ENCODE data around the gene POLA2. TPM values are rescaled to one million over a fixed set of nuclear protein-coding genes. Genes with fewer than 3 reads are reported as not detected.
"Not testable (repeated sequence)": the region's sequence is repeated elsewhere in the genome, so short reads cannot be mapped to it uniquely, and the experiment has no call there.

POLA2 gene
- total RNA-seq, 1 donor from 2014 or later: 27.4 TPM

DNA sequence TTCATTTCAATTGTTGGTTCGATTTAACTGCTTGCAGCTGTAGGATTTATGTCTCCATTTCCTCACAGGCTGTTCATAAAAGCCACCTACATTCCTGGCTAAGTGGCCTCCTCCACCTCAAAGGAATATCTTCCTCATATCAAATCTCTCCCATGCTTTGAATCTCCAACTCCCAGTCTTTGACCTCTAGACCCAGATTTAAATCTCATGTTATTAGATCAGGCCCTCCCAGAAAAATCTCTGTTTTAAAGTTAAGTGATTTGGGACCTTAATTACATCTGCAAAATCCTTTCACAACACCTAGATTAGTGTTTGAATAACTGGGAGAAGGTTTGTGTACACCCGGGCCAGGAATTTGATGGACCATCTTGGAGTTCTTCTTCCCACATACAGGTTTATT is 33.9 kb upstream of the POLA2 start:
- TF ChIP-seq, protein P1, sequence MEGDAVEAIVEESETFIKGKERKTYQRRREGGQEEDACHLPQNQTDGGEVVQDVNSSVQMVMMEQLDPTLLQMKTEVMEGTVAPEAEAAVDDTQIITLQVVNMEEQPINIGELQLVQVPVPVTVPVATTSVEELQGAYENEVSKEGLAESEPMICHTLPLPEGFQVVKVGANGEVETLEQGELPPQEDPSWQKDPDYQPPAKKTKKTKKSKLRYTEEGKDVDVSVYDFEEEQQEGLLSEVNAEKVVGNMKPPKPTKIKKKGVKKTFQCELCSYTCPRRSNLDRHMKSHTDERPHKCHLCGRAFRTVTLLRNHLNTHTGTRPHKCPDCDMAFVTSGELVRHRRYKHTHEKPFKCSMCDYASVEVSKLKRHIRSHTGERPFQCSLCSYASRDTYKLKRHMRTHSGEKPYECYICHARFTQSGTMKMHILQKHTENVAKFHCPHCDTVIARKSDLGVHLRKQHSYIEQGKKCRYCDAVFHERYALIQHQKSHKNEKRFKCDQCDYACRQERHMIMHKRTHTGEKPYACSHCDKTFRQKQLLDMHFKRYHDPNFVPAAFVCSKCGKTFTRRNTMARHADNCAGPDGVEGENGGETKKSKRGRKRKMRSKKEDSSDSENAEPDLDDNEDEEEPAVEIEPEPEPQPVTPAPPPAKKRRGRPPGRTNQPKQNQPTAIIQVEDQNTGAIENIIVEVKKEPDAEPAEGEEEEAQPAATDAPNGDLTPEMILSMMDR (IDR thresholded peaks at IDR 0.05; ENCODE audit: unreplicated experiment): no peak
- Mint-ChIP-seq H3K4me3 (ENCODE audit: low read depth) (no peak overlapping the region), H3K36me3 (ENCODE audit: insufficient read depth) (peaks cover 11% of the 10 kb centered on the region), H3K27me3 (peaks cover 4% of the 10 kb centered on the region), H3K9me3 (ENCODE audit: low read depth) (no peaks in the 10 kb centered on the region), H3K27ac (no peak overlapping the region), H3K4me1 (ENCODE audit: low read depth) (peaks cover 4% of the 10 kb centered on the region)
- DNase-seq (ENCODE audit: low spot score, unreplicated experiment): no peak

DNA sequence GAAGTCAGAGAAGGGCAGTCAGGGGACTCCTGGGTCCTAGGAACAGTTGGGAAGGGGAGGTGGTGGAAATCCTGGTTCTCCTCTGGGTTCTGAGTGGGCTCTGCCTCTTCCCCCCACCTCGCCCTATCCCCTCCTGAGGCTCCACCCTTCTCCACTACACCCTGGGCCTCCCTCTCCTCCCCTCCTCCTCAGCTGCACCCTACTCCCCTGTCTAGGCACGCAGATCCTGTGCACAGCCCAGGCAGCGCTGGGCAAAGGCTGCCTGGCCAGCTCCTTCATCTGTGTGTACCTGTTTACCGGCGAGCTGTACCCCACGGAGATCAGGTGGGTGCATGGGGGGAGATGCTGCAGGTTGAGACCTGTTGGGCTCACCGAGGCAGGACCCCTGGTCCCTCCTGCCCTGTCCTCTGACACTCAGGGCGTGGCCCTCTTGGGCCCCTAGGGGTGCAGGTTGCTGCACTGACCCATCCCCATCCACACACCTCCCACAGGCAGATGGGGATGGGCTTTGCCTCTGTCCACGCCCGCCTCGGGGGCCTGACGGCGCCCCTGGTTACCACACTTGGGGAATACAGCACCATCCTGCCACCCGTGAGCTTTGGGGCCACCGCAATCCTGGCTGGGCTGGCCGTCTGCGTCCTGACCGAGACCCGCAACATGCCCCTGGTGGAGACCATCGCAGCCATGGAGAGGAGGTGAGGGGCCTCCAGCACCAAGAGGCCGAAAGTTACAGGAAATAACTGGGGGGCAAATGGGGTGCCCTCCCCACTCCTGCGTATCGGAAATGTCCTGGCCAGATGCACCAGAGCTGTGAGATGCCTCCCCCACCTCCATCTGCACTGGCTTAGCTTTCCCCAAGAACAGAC is 25.3 kb upstream of the POLA2 start:
- H3K27ac Mint-ChIP-seq: no peak overlapping the region
- no peaks in the 10 kb centered on the region for H3K36me3 Mint-ChIP-seq (ENCODE audit: insufficient read depth)
- no peaks in the 10 kb centered on the region for H3K4me1 Mint-ChIP-seq (ENCODE audit: low read depth)
- no peaks in the 10 kb centered on the region for H3K9me3 Mint-ChIP-seq (ENCODE audit: low read depth)
- DNase-seq (ENCODE audit: low spot score, unreplicated experiment): no peak
- TF ChIP-seq, protein P1 (IDR thresholded peaks at IDR 0.05; ENCODE audit: unreplicated experiment): no peak
- no peak overlapping the region for H3K4me3 Mint-ChIP-seq (ENCODE audit: low read depth)
- H3K27me3 Mint-ChIP-seq: no peaks in the 10 kb centered on the region

DNA sequence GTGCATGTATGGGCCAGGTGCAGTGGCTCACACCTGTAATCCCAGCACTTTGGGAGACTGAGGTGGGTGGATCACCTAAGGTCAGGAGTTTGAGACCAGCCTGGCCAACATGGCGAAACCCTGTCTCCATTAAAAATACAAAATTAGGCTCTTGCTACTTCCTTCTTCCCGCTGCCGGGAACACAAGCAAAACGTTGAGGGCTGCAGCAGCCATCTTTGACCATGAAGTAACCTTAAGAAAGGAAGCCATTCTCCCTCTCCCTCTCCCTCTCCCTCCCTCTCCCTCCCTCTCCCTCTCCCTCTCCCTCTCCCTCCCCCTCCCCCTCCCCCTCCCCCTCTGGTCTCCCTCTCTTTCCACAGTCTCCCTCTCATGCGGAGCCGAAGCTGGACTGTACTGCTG is 23.5 kb upstream of the POLA2 start:
- H3K27ac Mint-ChIP-seq: not testable (repeated sequence)

DNA sequence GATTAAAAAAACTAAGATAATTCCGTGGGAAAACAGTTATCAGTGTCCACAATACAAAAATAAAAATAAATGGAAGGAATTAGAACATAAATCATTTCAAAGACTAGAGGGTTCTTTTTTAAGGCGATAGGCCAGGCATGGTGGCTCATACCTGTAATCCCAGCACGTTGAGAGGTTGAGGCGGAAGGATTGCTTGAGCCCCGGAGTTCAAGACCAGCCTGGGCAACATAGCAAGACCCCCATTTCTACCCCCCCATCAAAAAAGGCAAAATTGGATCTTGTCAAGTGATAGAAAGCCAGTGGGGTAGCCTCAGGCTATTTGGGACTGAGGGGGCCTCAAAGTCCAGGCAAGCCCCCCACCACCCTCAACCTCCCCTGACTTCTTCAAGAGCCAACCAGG is 20.6 kb upstream of the POLA2 start:
- TF ChIP-seq, protein P1 (IDR thresholded peaks at IDR 0.05; ENCODE audit: unreplicated experiment): no peak
- no peak for DNase-seq (ENCODE audit: low spot score, unreplicated experiment)
- Mint-ChIP-seq H3K4me3 (ENCODE audit: low read depth) (no peak overlapping the region), H3K9me3 (ENCODE audit: low read depth) (peaks cover 3% of the 10 kb centered on the region), H3K36me3 (ENCODE audit: insufficient read depth) (peaks cover 4% of the 10 kb centered on the region), H3K4me1 (ENCODE audit: low read depth) (peaks cover 4% of the 10 kb centered on the region), H3K27ac (no peak overlapping the region), H3K27me3 (no peaks in the 10 kb centered on the region)

More for the DNA sequence above, 23.5 kb upstream of the POLA2 start:
- H3K4me1 Mint-ChIP-seq (ENCODE audit: low read depth); H3K4me3 Mint-ChIP-seq (ENCODE audit: low read depth); DNase-seq (ENCODE audit: low spot score, unreplicated experiment); H3K36me3 Mint-ChIP-seq (ENCODE audit: insufficient read depth); H3K27me3 Mint-ChIP-seq; H3K9me3 Mint-ChIP-seq (ENCODE audit: low read depth): not testable (repeated sequence)

DNA sequence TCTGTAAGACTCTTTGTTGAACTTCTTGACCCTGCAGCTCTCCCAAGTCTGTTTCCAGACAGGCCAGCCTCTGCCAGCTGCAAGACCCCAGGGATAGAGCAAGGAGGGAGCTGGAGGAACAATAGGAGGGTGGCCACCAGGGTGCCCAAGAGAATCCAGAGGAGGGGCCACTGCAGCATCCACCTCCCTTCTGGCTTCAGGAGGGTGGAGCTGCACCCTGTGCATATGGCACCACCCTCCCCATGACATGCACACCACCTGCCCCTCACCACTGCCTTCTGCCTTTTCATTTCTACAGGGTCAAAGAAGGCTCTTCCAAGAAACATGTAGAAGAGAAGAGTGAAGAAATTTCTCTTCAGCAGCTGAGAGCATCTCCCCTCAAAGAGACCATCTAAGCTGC is 20.1 kb upstream of the POLA2 start:
- TF ChIP-seq, protein P1 (IDR thresholded peaks at IDR 0.05; ENCODE audit: unreplicated experiment): no peak
- H3K4me3 Mint-ChIP-seq (ENCODE audit: low read depth): no peak overlapping the region
- peaks cover 8% of the 10 kb centered on the region for H3K4me1 Mint-ChIP-seq (ENCODE audit: low read depth)
- DNase-seq (ENCODE audit: low spot score, unreplicated experiment): no peak
- H3K9me3 Mint-ChIP-seq (ENCODE audit: low read depth): peaks cover 3% of the 10 kb centered on the region
- H3K27ac Mint-ChIP-seq: no peak overlapping the region
- no peaks in the 10 kb centered on the region for H3K27me3 Mint-ChIP-seq
- H3K36me3 Mint-ChIP-seq (ENCODE audit: insufficient read depth): peaks cover 4% of the 10 kb centered on the region

DNA sequence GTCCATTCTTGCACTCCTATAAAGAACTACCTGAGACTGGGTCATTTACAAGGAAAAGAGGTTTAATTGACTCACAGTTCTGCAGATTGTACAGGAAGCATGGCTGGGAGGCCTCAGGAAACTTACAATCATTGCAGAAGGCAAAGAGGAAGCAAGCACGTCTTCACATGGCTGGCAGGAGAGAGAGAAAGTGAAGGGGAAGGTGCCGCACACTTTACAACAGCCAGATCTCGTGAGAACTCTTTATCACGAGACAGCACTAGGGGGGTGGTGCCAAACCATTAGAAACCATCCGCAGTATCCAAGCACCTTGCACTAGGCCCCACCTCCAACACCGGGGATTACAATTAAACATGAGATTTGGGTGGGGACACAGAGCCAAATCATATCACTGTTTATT is 19.4 kb upstream of the POLA2 start:
- Mint-ChIP-seq H3K27ac (no peak overlapping the region), H3K36me3 (ENCODE audit: insufficient read depth) (peaks cover 4% of the 10 kb centered on the region), H3K4me3 (ENCODE audit: low read depth) (no peak overlapping the region), H3K4me1 (ENCODE audit: low read depth) (peaks cover 8% of the 10 kb centered on the region), H3K27me3 (no peaks in the 10 kb centered on the region), H3K9me3 (ENCODE audit: low read depth) (peaks cover 3% of the 10 kb centered on the region)
- no peak for DNase-seq (ENCODE audit: low spot score, unreplicated experiment)
- TF ChIP-seq, protein P1 (IDR thresholded peaks at IDR 0.05; ENCODE audit: unreplicated experiment): no peak

All from progenitor cell of endocrine pancreas (in vitro differentiated cells).